Fibroblast of villous mesenchyme (primary cell): ENCODE measurements around the gene RUVBL1. TPM values are rescaled to one million over a fixed set of nuclear protein-coding genes. Genes with fewer than 3 reads are reported as not detected.
A peak's percentile ranks its signal among the peaks of the same experiment; 100 is the strongest.

ENCODE experiments used
- DNase-seq: peaks from one replicate; pipeline ENCODE4 v3.0.0-alpha.2; 2010; ENCODE audit warnings: low read depth
- H3K4me3 ChIP-seq: 2 replicates; pipeline ENCODE4 v1.5.1; 2011; ENCODE audit warnings: low read depth, mild to moderate bottlenecking, low read length
- CTCF ChIP-seq: IDR thresholded peaks from 2 replicates; pipeline ENCODE4 v1.5.1; 2012; ENCODE audit warnings: low read depth, mild to moderate bottlenecking, low read length; ENCODE audit not compliant: insufficient read depth
- total RNA-seq: library from RNA; depleted of rRNA; stranded (reverse); fragments of >200 nt; gene quantifications from 2 replicates; pipeline ENCODE4 v1.2.3, GENCODE V29; 2012

The RUVBL1 gene
- total RNA-seq, 1 donor = 83.8 TPM

DNA sequence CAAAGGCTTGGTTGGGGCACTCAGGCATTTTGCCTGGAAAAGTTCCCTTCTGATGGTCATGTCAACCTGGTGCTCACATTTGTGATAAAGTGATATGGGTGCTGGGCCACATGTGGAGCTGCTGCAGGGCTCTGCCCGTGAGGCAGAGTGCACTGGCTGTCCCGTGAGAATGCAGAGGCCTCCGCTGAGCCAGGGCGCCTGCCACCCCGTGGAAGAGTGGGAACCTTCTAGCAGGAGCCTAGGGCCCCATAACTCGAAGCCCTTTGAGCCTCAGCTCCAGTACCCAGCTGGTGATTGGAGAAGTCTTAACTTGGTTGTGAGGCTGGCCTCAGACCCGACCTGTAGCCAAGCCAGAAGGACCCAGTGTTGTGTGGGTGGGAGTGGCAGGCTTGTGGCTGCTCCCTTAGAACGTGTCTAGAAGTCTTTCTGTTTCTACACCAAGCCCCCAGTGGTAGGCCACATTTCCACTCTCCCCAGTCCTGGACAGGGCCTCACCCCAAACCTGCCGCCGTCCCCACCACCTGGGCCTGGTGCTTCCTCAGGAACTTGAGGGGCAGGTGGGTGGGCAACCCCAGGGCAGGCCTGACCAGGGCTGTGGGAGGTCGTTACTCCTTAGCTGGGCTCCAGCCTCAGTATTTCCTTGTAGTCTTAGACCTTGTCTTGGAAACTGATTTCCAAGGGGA is 51.7 kb downstream of the RUVBL1 start:
- DNase-seq = no peak
- H3K4me3 ChIP-seq = no peak overlapping the region
- no peak for TF ChIP-seq CTCF

GRCh38 chr3:128070898-128071591 is 52.6 kb downstream of the RUVBL1 start:
- TF ChIP-seq CTCF = no peak
- no peak for DNase-seq
- H3K4me3 ChIP-seq = no peak overlapping the region

DNA sequence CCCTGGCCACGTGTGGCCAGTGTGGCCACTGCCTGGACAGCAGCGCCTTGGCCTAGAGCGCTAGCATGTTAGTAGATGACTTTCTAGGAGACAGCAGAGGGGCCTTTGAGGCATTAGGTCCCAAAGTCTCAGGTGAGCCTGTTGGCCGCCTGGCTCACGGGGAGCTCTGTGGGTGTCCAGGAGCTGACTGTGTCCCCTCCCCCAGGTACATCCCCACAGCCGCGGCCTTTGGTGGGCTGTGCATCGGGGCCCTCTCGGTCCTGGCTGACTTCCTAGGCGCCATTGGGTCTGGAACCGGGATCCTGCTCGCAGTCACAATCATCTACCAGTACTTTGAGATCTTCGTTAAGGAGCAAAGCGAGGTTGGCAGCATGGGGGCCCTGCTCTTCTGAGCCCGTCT is 54.3 kb downstream of the RUVBL1 start:
- TF ChIP-seq CTCF = no peak
- no peak for DNase-seq
- H3K4me3 ChIP-seq = no peak overlapping the region

GRCh38 chr3:128068156-128068620 is 55.4 kb downstream of the RUVBL1 start:
- TF ChIP-seq CTCF = peak; percentile 73
- H3K4me3 ChIP-seq = no peak overlapping the region
- peak; percentile 59 for DNase-seq

- H3K4me3 ChIP-seq = no peak overlapping the region
- no peak for DNase-seq
- TF ChIP-seq CTCF = no peak
Observed at GRCh38 chr3:128067489-128067888, 56.1 kb downstream of the RUVBL1 start.

GRCh38 chr3:128066676-128067075 is 56.9 kb downstream of the RUVBL1 start:
- no peak for DNase-seq
- no peak for TF ChIP-seq CTCF
- no peak overlapping the region for H3K4me3 ChIP-seq

- DNase-seq = no peak
- H3K4me3 ChIP-seq = no peak overlapping the region
- TF ChIP-seq CTCF = no peak
Observed at GRCh38 chr3:128066114-128066513, 57.5 kb downstream of the RUVBL1 start.
